Astrocyte of the spinal cord (primary cell): ENCODE data around the gene MITF.

ENCODE experiments used
- DNase-seq: peaks from one replicate; pipeline ENCODE4 v3.0.0; 2011; ENCODE audit warnings: low read depth, low spot score
- H3K4me3 ChIP-seq: 2 replicates; pipeline ENCODE4 v1.5.1; 2011; ENCODE audit warnings: low read depth, mild to moderate bottlenecking, low read length, moderate library complexity
- in situ Hi-C: cut with HindIII; loops from 2 replicates; pipeline ENCODE4 v1.10.0; 2017; ENCODE audit warnings: low sequenced_read_pairs
- TF ChIP-seq, protein P1 (sequence below): IDR thresholded peaks from 2 replicates; pipeline ENCODE4 v1.5.1; 2012; ENCODE audit warnings: low read depth, mild to moderate bottlenecking, low read length, inconsistent platforms

The MITF gene

DNA sequence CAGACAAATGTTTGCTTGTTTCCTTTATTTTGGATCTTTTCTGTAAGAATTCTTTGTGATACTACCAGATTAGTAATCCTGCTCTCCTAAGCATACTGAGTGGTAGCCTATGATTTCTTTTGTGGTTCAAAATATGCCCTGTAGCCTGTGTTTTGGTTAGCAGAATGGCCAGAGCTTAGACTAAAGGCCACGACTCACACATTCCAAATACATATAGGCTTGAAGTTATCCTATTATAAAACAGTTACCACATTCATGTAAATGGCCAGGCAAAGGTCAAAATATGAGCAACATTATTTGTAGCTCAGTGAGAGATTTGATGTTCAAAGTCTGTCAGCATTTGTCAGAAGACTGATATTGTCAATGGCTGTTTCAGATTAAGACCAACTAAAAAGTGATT lies 84.5 kb downstream of the MITF start:
- DNase-seq: no peak
- TF ChIP-seq, protein P1, sequence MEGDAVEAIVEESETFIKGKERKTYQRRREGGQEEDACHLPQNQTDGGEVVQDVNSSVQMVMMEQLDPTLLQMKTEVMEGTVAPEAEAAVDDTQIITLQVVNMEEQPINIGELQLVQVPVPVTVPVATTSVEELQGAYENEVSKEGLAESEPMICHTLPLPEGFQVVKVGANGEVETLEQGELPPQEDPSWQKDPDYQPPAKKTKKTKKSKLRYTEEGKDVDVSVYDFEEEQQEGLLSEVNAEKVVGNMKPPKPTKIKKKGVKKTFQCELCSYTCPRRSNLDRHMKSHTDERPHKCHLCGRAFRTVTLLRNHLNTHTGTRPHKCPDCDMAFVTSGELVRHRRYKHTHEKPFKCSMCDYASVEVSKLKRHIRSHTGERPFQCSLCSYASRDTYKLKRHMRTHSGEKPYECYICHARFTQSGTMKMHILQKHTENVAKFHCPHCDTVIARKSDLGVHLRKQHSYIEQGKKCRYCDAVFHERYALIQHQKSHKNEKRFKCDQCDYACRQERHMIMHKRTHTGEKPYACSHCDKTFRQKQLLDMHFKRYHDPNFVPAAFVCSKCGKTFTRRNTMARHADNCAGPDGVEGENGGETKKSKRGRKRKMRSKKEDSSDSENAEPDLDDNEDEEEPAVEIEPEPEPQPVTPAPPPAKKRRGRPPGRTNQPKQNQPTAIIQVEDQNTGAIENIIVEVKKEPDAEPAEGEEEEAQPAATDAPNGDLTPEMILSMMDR: no peak
- in situ Hi-C loops: no loop called here
- H3K4me3 ChIP-seq: no peak overlapping the region

DNA sequence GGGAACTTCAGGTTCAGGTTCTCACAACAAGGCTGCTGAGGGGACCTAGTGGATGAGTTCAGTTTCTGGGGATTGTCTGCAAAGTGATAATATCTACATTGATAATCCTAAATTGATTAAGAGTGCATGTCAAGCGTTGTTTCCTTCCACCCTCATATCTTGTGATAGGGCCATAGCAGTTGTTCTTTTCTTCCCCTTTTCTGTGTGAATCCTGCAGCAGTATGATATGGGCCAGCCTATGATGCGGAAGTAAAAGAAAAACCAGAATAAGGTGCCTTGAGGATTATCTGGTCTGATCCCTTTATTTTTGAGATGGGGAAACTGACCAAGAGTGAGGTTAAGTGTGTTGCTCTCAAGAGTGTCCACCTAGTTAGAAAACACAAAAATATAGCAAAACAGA lies 86.2 kb downstream of the MITF start:
- no peak for DNase-seq
- no peak overlapping the region for H3K4me3 ChIP-seq
- in situ Hi-C loops: no loop called here
- TF ChIP-seq, protein P1: no peak

DNA sequence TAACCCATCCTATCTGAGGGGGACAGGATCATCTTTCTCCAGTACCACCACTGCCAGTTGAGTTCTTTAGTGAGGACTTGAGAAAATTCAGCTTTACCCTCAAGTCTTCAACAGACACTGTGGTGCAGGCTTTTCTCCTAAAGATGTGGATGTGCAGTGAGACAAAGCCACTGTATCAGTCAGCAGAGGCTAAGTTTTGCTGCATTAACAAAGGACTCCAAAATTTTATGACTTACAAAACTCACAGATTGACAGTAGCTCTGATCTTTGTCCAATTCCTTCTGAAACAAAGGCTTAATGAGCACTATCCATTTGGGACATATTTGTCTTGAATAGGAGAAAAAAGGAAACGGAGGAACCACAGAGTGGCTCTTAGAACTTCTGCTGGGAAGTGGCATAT lies 87.9 kb downstream of the MITF start:
- TF ChIP-seq, protein P1: no peak
- no peak overlapping the region for H3K4me3 ChIP-seq
- DNase-seq: no peak
- in situ Hi-C loops: no loop called here

GRCh38 chr3:69828817-69829216 lies 89.6 kb downstream of the MITF start:
- H3K4me3 ChIP-seq: no peak overlapping the region

GRCh38 chr3:69830147-69830546 lies 90.9 kb downstream of the MITF start:
- TF ChIP-seq, protein P1: no peak
- H3K4me3 ChIP-seq: no peak overlapping the region
- in situ Hi-C loops: no loop called here
- no peak for DNase-seq

More at GRCh38 chr3:69828817-69829216, 89.6 kb downstream of the MITF start:
- TF ChIP-seq, protein P1: no peak
- DNase-seq: no peak
- in situ Hi-C loops: no loop called here

- in situ Hi-C loops: no loop called here
- H3K4me3 ChIP-seq: no peak overlapping the region
- TF ChIP-seq, protein P1: no peak
- DNase-seq: no peak
Observed at GRCh38 chr3:69831737-69832136, 92.5 kb downstream of the MITF start.

- DNase-seq: no peak
- in situ Hi-C loops: no loop called here
- H3K4me3 ChIP-seq: no peak overlapping the region
- TF ChIP-seq, protein P1: no peak
Observed at GRCh38 chr3:69833591-69833990, 94.3 kb downstream of the MITF start.
